ENCODE measurements around the gene ZIM2.

The ZIM2 gene

GRCh38 chr19:56838909-56839651 is 1.4 kb downstream of the ZIM2 start:
- no peak for DNase-seq

- no peak for DNase-seq
Observed at GRCh38 chr19:56838024-56838908, 2.3 kb downstream of the ZIM2 start.

DNA sequence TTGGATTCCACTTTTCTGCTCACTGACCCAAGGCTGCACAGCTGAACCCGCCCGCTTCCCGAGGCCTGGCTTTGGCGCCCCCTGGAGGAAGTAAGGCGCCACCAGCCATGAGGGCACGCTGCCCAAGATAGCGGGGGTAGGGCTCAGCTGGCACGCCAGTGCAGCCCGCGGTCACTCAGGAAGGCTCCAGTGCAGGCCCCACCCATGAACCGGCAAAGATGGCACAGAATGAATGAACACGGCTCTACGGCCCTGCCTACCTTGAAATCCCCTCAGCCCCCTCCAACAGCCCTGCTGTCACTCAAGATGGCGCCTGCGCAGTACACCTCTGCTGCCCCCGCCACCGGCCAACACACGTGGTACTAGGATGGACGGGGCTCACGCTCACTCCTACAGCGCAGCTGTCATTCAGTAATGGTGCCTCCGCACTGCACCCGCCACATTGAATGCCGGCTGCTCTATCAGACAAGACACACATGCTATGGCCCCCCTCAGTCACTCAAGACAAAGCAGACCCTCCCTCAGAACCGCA is 3.0 kb downstream of the ZIM2 start:
- no peak for DNase-seq

DNA sequence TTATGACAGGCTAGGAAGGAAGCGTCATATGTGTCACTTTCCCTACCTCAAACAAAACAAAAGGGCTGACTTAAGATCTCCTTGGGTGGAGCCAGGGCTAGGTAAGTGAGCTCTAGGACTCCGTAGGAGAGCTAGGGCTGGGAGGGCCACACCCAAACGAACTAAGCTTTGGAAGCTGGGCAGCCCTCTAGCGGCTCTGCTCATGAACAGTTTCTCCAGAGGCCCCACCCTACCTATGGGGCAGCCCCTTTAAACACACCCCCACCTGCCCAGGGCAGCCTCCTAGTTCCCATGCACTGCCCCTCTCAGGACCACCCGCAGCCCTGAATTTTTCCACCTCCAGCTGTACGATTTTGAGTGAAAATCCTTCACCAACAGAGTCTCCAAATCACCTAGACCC is 3.5 kb downstream of the ZIM2 start:
- DNase-seq = no peak

DNA sequence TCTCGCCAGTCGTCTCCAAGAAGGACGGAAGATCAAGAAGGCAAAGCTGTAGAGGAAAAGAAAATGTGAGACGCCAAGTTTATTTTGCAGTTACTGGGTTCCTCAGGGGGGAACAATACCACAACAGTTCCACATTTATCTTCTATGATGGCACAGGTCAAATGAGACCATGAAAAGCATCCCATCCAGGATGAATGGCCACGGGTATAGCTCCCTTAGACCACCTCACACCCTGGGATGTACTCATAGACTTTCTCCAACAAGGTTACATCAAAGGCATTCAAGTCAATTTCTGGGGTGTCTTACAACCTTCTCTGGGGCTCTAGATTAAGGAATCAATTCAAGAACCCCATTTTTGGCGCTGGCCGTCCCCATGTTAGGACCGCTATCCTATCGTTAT is 4.5 kb downstream of the ZIM2 start:
- DNase-seq = no peak

GRCh38 chr19:56835401-56835800 is 5.1 kb downstream of the ZIM2 start:
- DNase-seq = no peak

- no peak for DNase-seq
Observed at GRCh38 chr19:56834564-56835375, 5.8 kb downstream of the ZIM2 start.

GRCh38 chr19:56832352-56832928 is 8.1 kb downstream of the ZIM2 start:
- no peak for DNase-seq

- no peak for DNase-seq
Observed at GRCh38 chr19:56831255-56831654, 9.3 kb downstream of the ZIM2 start.

DNA sequence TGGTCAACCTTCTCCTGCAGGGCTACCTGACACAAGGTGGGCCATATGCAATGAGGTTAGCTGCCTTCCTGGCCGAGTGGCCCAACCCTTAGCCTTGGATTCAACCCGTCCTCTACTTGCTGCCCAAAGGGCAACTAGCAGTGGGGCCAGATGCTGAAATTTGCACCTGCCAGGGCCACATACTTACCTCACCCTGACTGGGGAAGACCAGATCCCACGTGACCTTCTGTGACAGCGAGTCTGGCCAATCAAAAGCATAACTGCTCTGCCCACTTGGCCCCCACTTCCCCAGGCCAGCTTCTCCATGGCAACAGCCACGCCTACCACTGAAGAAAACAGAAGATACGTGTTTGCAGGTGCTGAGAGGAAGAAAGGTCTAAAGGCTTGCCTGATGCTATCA is 10.9 kb downstream of the ZIM2 start:
- no peak for DNase-seq

GRCh38 chr19:56827708-56828107 is 12.8 kb downstream of the ZIM2 start:
- no peak for DNase-seq

- no peak for DNase-seq
Observed at GRCh38 chr19:56823956-56824355, 16.6 kb downstream of the ZIM2 start.

DNA sequence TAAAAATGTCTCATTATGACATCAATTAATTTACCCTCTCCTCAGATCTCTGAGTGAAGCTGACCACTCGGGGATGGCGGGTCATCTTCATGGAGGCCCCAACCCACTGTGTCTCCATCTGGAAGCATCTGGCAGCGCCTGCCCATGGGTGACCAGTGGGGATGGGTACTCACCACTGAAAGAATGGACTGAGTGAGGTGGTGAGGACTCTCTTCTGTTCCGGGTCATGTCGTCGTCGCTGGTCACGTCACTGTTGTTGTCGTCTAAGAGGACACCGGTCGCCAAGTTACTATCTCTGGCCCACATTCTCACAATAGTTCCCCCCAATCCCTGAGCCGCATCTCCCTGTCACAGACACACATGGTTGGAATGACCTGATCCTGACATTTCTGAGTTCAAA is 17.1 kb downstream of the ZIM2 start:
- no peak for DNase-seq

DNA sequence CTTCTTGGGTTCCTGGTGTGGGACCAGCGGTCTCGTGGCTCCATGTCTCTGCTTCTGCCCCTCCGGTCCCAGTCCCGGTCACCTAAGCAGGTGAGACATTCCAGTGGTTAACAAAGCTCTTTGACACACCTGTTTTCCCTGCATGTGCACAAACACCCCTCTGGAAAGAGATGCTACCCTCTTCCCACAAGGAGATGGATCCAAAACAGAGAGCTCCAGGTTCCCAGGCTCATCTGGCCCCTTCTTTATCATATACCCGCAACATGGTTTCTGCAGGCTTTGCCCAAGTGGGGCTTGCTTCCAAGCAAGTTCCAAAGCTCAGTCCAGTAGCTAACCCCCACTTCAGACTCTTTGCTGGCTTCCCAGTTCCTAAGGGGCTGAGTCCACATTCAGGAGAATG is 17.8 kb downstream of the ZIM2 start:
- no peak for DNase-seq

- DNase-seq = no peak
Observed at GRCh38 chr19:56821675-56822074, 18.9 kb downstream of the ZIM2 start.

DNA sequence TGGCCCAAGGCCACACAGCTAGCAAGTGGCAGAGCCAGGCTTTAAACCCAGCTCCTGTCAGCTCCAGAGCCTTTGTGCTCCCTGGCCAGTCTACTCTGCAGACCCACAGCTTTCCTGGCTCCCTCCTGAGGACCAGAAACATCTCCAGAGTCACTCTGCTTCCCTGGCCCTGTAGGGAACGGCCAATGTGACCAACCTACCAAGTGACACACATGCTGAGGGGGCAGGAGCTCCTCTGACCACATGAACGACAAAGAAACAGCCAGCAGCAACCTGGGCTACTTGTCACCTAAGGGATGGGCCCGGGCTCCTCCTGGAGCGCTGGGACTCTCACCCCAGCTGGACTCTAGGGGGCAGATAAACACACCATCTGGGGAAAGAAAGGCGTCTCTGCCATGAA is 19.3 kb downstream of the ZIM2 start:
- DNase-seq = no peak

- DNase-seq = no peak
Observed at GRCh38 chr19:56819166-56819565, 21.4 kb downstream of the ZIM2 start.

GRCh38 chr19:56814656-56815055 is 25.9 kb downstream of the ZIM2 start:
- DNase-seq = no peak

- DNase-seq = no peak
Observed at GRCh38 chr19:56813531-56813930, 27.0 kb downstream of the ZIM2 start.

- DNase-seq = no peak
Observed at GRCh38 chr19:56811480-56811879, 29.0 kb downstream of the ZIM2 start.

DNA sequence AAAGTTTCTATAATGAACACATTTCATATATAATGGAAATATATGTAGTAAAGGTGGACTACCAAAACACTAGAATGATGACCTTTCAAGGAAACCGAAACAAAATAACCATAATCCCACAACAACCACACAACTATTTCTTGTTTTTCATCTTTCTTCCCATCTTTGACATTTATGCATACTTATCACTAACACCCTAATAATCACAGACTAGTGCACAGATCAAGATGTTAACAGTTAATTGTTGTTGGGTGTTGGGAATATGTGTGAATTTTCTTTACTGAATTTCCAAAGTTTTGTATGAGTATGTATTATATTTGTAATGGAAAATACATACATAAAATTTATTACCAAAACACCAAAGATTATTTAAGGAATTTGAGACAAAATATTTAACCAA is 30.3 kb downstream of the ZIM2 start:
- no peak for DNase-seq

DNA sequence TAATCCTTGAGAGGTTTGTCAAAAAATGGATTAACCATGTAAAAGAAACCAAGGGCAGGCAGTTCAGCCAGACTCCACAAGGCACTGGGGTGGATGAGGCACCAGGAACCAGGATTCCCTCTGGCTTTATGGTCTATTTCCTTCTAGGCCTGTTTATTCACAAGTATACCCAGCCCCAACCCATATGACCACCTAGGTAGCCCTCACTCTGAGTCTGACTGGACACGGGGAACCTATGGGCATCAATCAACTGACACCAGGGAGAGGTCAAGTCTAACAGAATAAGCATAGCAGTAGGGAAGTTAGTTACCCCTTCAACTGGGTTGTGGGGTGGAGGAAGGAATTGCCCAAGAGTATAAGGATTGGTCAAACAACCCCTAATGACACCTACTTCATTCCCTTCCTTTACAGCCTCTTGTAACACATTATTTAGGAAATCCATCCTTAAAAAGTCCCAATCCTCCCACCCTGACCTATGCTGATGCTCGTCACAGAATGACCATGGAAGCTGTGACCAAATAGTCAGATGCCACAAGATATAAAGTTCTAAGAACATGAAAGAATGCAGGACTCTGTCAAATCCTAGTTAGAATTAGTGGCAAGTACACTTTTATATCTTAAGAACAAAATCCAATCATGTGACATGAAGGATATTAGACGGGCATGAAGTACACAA is 31.7 kb downstream of the ZIM2 start:
- no peak for DNase-seq
